Endodermal cell (in vitro differentiated cells): ENCODE results near the gene TBC1D24. TPM values are rescaled to one million over a fixed set of nuclear protein-coding genes. Genes with fewer than 3 reads are reported as not detected.

Experiments
- DNase-seq: peaks from one replicate; pipeline ENCODE4 v3.0.0-alpha.2; 2017
- H3K27ac ChIP-seq: 2 replicates; pipeline ENCODE4 v1.5.1; 2013; ENCODE audit warnings: mild to moderate bottlenecking, low read depth, low read length, moderate library complexity
- H3K27me3 ChIP-seq: 2 replicates; pipeline ENCODE4 v1.6.1; 2013; ENCODE audit warnings: mild to moderate bottlenecking, low read length, moderate library complexity; ENCODE audit not compliant: insufficient read depth, control insufficient read depth, poor library complexity, severe bottlenecking
- H3K36me3 ChIP-seq: 2 replicates; pipeline ENCODE4 v1.7.0; 2013; ENCODE audit warnings: mild to moderate bottlenecking, low read length, moderate library complexity; ENCODE audit not compliant: control insufficient read depth, insufficient read depth
- H3K4me1 ChIP-seq: one replicate; pipeline ENCODE4 v1.7.0; 2013; ENCODE audit warnings: low read length; ENCODE audit not compliant: control insufficient read depth, insufficient read depth
- H3K4me3 ChIP-seq: 2 replicates; pipeline ENCODE4 v1.5.1; 2013; ENCODE audit warnings: mild to moderate bottlenecking, low read length, moderate library complexity
- H3K9ac ChIP-seq: 2 replicates; pipeline ENCODE4 v1.6.1; 2013; ENCODE audit warnings: mild to moderate bottlenecking, low read length, moderate library complexity; ENCODE audit not compliant: poor library complexity, severe bottlenecking; ENCODE audit errors: extremely low read depth
- H3K9me3 ChIP-seq: 2 replicates; pipeline ENCODE4 v1.6.1; 2013; ENCODE audit warnings: mild to moderate bottlenecking, low read length, moderate library complexity; ENCODE audit not compliant: control insufficient read depth
- H3K27ac Mint-ChIP-seq: 2 replicates; pipeline ENCODE4 v1.8.0; 2020; ENCODE audit warnings: mixed read lengths
- H3K27me3 Mint-ChIP-seq: 2 replicates; pipeline ENCODE4 v1.8.0; 2021; ENCODE audit warnings: mild to moderate bottlenecking, mixed read lengths; ENCODE audit not compliant: insufficient read depth
- H3K36me3 Mint-ChIP-seq: 2 replicates; pipeline ENCODE4 v1.8.0; 2020; ENCODE audit warnings: low read depth, mixed read lengths
- H3K4me1 Mint-ChIP-seq: 2 replicates; pipeline ENCODE4 v1.8.0; 2020; ENCODE audit warnings: mixed read lengths
- H3K4me3 Mint-ChIP-seq: 2 replicates; pipeline ENCODE4 v1.8.0; 2020; ENCODE audit warnings: mild to moderate bottlenecking, moderate library complexity, mixed read lengths
- H3K9me3 Mint-ChIP-seq: 2 replicates; pipeline ENCODE4 v1.8.0; 2020; ENCODE audit warnings: mild to moderate bottlenecking, mixed read lengths
- CTCF ChIP-seq: fragments of 200-600 bp; sonication (generic); conservative IDR thresholded peaks from 2 replicates; pipeline ENCODE4 v1.5.0; 2021; ENCODE audit warnings: antibody characterized with exemption, mild to moderate bottlenecking
- WGBS, 2 experiments: methylation state at CpG; one replicate each; pipeline versions ENCODE4 v1.1.5 to v1.1.7; 2013; ENCODE audit warnings: missing lambda C conversion rate in 2 of 2, mixed read lengths in 1 of 2; ENCODE audit not compliant: insufficient coverage in 1 of 2, insufficient read length in 1 of 2; 5-methylcytosine and 5-hydroxymethylcytosine counted together
- total RNA-seq, 2 donors: library from RNA; stranded (reverse); fragmentation: NEBNext Ultra II Directional in 1 of 2; extraction: Animal tissue kit (Norgen Biotek cat#: 25700) in 1 of 2; gene quantifications; 2 replicates in 1 of 2; 3 replicates in 1 of 2; pipeline ENCODE4 v1.2.1, GENCODE V29; 2021

TBC1D24 gene
- total RNA-seq, 2 donors from 2014 or later, result 15.7 to 19.4 TPM

GRCh38 chr16:2495041-2495440 is 20.1 kb downstream of the TBC1D24 start:
- no peak for TF ChIP-seq CTCF
- Mint-ChIP-seq H3K4me1 (no peaks in the 10 kb centered on the region), H3K9me3 (no peaks in the 10 kb centered on the region), H3K4me3 (no peak overlapping the region), H3K27ac (no peak overlapping the region), H3K27me3 (no peaks in the 10 kb centered on the region), H3K36me3 (peaks cover 7% of the 10 kb centered on the region)
- no peaks in the 10 kb centered on the region for H3K9me3 ChIP-seq
- no peak overlapping the region for H3K9ac ChIP-seq
- H3K27me3 ChIP-seq, result no peaks in the 10 kb centered on the region
- WGBS, 2 experiments, result 92 to 93% methylated on average over 5 of the region's 5 CpGs
- H3K36me3 ChIP-seq, result no peaks in the 10 kb centered on the region
- H3K27ac ChIP-seq, result no peak overlapping the region
- DNase-seq, result no peak
- H3K4me3 ChIP-seq, result no peak overlapping the region
- no peaks in the 10 kb centered on the region for H3K4me1 ChIP-seq

GRCh38 chr16:2496223-2497115 is 21.5 kb downstream of the TBC1D24 start:
- peaks cover 7% of the 10 kb centered on the region for H3K36me3 Mint-ChIP-seq
- H3K27ac Mint-ChIP-seq, result no peak overlapping the region
- no peak overlapping the region for H3K9ac ChIP-seq
- H3K4me1 Mint-ChIP-seq, result no peaks in the 10 kb centered on the region
- no peaks in the 10 kb centered on the region for H3K9me3 Mint-ChIP-seq
- H3K27me3 ChIP-seq, result no peaks in the 10 kb centered on the region
- WGBS, 2 experiments, result 95 to 96% methylated on average over 54 to 62 of the region's 62 CpGs
- no peaks in the 10 kb centered on the region for H3K4me1 ChIP-seq
- no peak for TF ChIP-seq CTCF
- no peak overlapping the region for H3K4me3 ChIP-seq
- H3K4me3 Mint-ChIP-seq, result no peak overlapping the region
- no peak overlapping the region for H3K27ac ChIP-seq
- DNase-seq, result no peak
- H3K27me3 Mint-ChIP-seq, result no peaks in the 10 kb centered on the region
- H3K36me3 ChIP-seq, result no peaks in the 10 kb centered on the region
- H3K9me3 ChIP-seq, result no peaks in the 10 kb centered on the region

- no peak overlapping the region for H3K27ac Mint-ChIP-seq
- H3K36me3 Mint-ChIP-seq, result peaks cover 7% of the 10 kb centered on the region
- Histone ChIP-seq H3K4me3 (no peak overlapping the region), H3K9ac (no peak overlapping the region), H3K27ac (no peak overlapping the region), H3K36me3 (no peaks in the 10 kb centered on the region), H3K4me1 (no peaks in the 10 kb centered on the region), H3K27me3 (no peaks in the 10 kb centered on the region), H3K9me3 (no peaks in the 10 kb centered on the region)
- no peaks in the 10 kb centered on the region for H3K9me3 Mint-ChIP-seq
- H3K4me3 Mint-ChIP-seq, result no peak overlapping the region
- 84 to 92% methylated on average over 16 to 21 of the region's 21 CpGs for WGBS, 2 experiments
- no peaks in the 10 kb centered on the region for H3K27me3 Mint-ChIP-seq
- no peaks in the 10 kb centered on the region for H3K4me1 Mint-ChIP-seq
- TF ChIP-seq CTCF, result no peak
- DNase-seq, result no peak
These were observed 22.2 kb downstream of the TBC1D24 start for GRCh38 chr16:2497116-2497630.
